T47D (cell line): ENCODE measurements around the gene KCNMA1.

Experiments
- DNase-seq, 2 experiments: peaks; one replicate each; pipeline versions ENCODE4 v3.0.0 to v3.0.0-alpha.2; 2011 to 2012; ENCODE audit warnings: low read depth in 1 of 2, low spot score in 1 of 2
- JUND ChIP-seq: IDR thresholded peaks from 2 replicates; pipeline ENCODE4 v1.6.1; 2012; ENCODE audit warnings: low read depth
- in situ Hi-C: cut with HindIII; loops from 2 replicates; pipeline ENCODE4 v1.10.0; 2016; ENCODE audit warnings: low sequenced_read_pairs, low pct_unique_long_range_greater_than_20kb

The KCNMA1 gene

DNA sequence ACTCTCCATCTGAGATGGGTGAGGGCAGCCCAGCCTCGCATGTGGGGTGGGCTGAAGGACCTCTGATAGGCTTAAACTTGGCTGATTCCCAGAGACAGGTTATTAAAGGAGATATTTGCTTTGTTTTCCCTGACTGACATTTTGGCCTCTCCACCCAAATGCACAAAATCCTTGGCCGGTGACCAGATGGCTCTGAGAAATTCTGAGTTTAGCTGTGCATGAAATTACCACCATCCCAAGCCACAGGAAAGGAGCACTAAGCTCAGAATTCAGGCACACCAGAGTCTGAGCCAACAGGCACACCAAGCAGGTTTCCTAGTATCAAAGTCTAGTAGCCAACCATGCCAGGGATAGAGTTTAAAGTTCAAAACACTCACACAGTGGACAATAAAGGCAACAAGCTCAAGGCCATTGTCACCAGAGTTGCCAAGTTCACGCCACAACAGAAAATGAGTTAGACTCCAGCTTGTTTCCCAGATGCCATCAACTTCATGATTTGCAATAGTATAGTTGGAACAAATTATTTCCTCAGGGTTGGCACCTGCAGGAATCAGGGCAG, 387.6 kb downstream of the KCNMA1 start:
- in situ Hi-C loops = no loop called here
- no peak for DNase-seq
- TF ChIP-seq JUND = no peak

DNA sequence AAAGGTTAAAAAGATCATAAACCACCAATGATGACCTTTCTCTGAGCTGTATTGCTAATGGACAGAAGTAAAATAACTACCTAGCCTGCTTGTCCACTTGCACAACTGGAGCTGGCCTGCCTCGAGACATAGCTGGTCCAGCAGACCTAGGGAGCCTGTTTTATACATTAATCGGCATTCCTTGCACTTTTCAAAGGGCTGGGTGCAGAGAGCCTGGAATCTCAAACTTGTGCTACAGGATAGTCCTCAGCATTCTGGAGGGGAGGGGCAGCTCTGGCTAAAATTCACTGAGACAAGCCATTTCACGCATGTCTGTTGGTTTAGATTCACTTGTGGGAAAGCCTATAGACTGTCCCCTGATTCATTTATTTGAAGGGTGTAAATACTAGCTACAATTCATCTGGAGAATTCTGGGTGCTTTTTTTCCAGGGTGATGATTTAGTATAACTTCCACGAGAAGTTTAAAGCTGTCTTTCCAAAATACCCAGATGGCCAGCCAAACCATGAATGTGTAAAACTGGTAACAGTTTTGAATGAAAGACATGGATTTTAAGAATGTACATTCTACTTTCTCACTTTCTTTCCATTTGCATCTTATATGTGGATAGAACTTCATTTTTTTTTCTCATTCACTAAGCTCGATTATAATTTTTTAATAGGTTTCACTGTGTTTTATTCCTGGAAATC, 389.4 kb downstream of the KCNMA1 start:
- DNase-seq = no peak
- TF ChIP-seq JUND = no peak
- in situ Hi-C loops = no loop called here

DNA sequence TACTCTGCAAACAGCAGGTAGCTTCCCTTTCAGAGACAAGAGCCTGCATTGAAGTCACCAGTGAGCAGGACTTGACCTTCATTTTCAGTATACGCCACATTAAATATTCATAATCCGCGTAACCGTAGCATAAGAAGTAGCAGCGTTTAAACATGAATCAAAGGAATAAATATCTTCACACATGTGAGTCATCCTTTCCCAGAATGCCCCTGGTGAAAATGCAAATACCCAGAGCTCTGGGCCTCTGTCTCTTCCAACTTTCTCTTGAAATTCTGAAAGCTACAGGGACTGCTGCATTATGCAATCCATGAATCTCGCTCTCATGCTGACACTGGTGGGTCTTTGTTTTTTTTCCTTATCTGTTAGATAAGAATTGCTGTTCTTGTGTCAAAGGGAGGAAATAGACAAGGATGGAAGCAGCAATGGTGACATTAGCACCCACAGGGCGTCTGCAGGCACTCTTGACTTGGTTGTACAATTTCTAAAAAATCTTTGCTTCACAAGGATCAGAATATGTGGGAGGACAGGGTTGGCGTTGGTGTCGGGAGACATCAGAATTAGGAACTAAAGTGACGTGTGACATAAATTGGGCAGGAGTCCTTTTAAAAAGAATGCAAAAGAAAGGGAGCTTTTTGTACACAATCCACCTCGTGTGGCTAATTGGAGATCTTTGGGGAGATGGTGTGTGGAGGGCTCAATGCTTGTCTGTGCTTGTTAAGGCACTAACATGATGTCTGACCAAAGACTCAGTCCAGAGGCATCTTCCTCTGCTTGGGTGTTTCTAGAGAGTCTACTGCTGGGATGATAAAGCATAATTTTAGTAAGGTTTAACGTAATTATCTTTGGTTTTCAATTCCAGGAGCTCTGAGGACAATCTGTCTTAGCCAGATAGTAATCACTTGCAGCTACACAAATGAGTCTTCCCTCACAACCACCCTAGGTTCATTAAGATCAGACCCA, 390.3 kb downstream of the KCNMA1 start:
- in situ Hi-C loops = no loop called here
- no peak for DNase-seq
- TF ChIP-seq JUND = no peak

DNA sequence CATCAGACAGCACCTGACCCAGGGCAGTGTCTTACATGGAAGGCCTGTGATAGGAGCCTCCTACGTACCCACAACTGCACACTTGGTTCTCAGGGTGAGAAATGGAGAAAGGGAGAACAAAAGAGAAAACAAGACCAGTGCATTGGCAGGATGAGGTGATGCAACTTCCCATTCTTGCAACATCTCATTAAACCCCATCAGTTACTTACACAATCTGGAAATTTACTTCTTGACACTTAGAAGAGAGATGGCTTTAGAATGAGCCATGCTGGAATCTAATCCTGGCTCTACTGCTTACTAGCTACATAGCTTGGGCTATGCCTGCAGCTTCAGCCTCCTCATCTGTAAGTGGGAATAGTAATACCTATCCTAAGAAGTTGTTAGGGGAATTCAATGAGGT, 391.7 kb downstream of the KCNMA1 start:
- in situ Hi-C loops = no loop called here
- TF ChIP-seq JUND = no peak
- DNase-seq = no peak

DNA sequence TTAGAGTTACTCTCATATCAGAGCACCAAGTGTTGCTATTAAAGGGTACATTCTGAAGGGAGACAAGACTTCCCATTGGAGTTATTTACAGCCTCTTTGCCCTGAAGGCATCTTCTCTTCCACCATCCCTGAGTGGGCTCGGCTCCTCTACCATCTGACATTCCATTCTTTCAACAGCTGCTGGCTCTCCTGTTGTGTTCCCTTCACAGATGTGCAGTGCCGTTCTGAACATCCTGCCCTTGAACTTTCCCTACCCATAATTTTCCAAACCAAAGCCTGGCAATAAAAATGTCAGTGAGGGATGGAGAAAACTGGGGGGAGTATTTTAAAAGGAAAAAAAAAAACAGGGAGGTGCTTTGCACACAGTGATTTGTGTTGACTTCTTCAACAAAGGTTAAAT, 392.9 kb downstream of the KCNMA1 start:
- in situ Hi-C loops = no loop called here
- no peak for TF ChIP-seq JUND
- DNase-seq = no peak

DNA sequence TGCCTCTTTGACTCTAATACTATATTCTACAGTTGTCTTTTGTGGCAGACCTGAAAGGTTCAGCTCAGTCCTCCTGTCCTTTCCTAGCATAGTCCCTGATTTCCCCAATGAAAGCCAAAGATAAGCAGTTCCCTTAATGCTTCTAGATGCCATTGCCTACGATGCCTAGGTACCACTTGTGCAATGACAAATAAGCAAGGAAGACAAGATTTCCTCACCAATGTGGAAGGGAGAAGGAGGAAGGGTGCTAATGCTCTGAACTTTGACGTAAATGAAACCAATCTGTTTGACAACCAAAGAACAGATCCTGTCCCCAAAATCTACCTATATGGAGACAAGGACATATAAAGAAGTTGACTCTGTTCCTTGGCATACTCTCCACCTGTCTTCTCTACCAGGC, 393.3 kb downstream of the KCNMA1 start:
- in situ Hi-C loops = no loop called here
- no peak for DNase-seq
- TF ChIP-seq JUND = no peak

DNA sequence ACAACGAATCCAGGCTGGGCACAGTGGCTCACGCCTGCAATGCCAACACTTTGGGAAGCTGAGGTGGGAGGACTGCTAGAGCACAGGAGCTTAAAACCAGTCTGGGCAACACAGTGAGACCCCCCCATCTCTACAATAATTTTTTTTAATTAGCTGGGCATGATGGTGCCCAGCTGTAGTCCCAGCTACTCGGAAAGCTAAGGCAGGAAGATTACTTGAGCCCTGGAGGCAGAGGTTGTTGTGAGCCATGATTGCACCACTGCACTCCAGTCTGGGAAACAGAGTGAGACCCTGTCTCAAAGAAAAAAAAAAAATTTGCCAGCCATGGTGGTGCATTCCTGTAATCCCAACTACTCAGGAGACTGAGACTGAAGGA, 396.3 kb downstream of the KCNMA1 start:
- in situ Hi-C loops = no loop called here
- no peak for TF ChIP-seq JUND

DNA sequence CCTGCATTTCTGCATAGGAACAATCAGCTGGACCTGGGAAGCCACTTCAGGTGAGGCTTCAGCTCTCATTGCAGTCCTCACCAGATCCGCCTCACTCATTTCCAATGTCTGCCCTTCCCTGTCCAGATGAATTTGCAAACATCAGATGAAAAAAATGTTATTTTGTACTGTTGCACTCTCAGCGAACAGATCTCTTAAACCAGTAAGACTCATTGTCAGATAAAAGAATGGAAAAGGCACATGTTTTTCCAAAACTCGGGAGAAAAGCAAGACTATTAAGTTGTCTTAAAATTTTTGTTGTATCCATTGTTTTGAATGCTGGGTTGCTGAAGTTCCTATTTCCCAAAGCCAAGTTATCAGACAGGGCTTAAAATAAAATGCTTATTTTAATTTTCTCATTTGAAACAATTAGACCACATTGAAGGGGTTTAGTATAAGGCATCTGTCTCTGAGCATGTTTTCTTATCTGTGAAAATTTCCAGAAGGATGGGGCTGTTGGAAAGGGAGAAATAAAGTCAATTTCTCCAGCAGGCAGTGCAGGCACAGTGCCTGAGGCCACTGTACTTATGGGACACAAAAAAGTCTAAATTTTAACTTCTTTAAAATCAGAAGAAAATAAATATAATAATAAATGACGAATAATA, 396.8 kb downstream of the KCNMA1 start:
- TF ChIP-seq JUND = no peak
- no peak for DNase-seq
- in situ Hi-C loops = no loop called here

More for the DNA sequence above, 396.3 kb downstream of the KCNMA1 start:
- DNase-seq = no peak

DNA sequence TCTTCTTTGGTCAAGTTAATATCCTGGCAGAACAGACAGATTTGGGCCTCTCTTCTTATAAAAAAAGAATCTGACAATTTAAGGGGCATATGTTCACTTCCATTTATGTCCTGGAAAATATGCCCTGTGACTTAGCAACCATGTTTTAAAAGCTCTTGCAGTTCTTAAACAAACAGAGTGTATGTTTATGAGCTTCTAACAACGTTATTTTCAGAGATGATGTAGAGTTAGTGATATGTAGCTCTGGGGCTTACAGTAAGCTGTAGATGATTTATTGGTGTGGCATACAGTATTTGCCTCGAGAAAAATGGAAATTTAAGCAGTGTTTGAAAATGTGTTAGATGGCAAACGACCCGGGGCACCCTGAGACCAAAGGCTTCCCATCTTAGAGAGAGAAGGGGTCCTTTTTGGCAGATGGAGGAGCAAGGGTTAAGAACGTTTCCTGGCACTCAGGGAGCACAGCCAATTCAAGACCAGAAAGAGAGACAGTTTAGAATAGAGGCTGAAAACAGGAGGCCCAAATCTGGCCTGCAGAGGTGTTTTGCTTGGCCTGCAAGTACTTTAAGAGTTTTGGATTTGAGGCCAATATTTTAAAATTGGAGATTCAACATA, 397.5 kb downstream of the KCNMA1 start:
- in situ Hi-C loops = no loop called here
- DNase-seq = peak; percentile 18 to 37
- TF ChIP-seq JUND = peak; percentile 67; the same call in 1 of the 2 replicates

DNA sequence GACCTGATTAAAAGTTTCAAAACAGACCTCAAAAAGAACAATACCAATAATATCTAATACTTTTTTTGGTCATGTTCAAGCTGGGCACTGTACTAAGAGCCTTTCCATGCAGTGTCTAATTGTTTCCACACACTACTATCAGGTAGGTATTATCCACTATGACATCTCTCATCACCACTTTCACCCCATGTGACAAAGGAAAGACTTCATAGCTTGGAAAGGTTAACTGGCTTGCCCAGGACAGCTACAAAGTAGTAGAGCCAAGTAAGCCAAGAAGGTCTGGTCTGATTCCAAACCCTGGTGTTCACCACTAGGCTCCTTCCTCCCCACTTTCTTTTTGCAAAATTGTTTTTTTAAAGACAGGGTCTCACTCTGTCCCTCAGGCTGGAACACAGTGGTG, 400.5 kb downstream of the KCNMA1 start:
- in situ Hi-C loops = no loop called here
- TF ChIP-seq JUND = no peak

DNA sequence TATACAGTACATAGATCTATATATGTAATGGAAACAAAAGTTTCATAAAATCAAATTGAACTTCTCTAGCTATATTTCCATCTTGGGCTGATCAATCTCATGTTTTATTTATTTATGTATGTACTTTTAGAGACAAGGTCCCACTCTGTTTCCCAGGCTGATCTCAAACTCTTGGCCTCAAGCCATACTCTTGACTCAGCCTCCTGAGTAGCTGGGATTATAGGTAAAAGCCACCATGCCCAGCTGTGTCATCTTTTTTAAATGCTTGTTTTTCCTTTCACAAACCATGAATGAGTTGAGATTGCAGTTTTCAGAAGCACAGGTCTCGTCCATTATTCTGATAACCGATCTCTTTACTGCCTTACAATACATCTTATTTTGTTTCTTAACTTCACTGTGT, 400.9 kb downstream of the KCNMA1 start:
- DNase-seq = no peak
- in situ Hi-C loops = no loop called here
- TF ChIP-seq JUND = no peak

More for the DNA sequence above, 400.5 kb downstream of the KCNMA1 start:
- DNase-seq = no peak

DNA sequence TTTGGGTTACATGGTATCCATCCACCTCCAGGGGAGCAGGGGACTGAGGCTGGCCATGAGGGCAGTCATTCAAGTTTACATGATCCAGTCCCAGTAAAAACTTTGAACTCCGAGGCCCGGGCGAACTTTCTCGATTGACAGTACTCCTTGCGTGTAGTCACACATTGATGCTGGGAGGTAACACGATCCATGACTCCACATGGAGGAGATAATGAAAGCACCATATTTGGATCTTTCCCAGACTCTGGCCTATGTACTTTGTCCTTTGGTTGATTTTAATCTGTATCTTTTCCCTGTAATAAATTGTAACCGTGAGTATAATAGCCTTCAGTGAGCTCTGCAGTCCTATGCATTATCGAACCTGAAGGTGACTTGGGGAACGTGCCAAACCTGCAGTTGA, 401.6 kb downstream of the KCNMA1 start:
- no peak for DNase-seq
- no peak for TF ChIP-seq JUND
- in situ Hi-C loops = no loop called here
